ENCODE data around the gene FLVCR2. TPM values are rescaled to one million over a fixed set of nuclear protein-coding genes. Genes with fewer than 3 reads are reported as not detected.

The FLVCR2 gene
- total and polyA plus RNA-seq, 2 of the 13 experiments (the other 11 are each of a cell fraction or from before 2014, with no cell fraction given) = 9.9 to 10.5 TPM

DNA sequence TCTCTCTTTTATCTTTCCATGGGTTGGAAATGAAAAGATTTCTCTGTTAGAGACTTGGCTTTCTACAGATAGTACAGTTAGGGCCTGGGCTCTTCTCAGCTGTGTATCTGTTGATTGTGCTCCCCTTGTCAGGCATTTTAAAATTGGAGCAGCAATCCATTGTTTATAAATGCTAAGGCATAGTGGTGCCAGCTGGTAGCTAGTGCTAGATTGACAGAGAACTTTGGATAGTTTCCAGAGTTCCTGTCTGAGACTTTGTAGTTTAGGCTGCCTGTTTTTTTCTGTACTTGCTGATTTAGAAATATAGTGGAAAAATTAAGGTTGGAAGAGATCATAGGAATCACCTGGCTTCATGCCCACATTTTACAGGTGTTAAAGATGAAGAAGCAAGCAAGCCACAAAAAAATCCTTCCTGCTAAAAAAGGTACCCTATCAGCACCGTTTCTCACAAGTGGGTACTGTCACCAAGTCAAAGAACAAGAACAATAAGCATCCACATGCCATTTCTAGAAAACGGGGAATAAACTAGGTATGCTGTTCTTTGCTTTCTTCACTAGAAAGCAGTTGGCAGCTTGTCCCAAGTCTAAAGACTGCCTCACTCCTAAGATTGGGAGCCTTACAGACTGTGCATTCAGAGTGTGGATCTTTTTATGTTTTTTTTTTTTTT, 88.8 kb downstream of the FLVCR2 start:
- Histone ChIP-seq H3K4me3 (replicated peaks in 1 of 3; ENCODE audit: insufficient read depth in 1 of 3, low read depth in 2 of 3, low read length in 3 of 3) (no peak overlapping the region), H2AFZ (ENCODE audit: low read length) (no peak overlapping the region), H3K9me3 (ENCODE audit: low read length) (no peaks in the 10 kb centered on the region), H3K4me1 (ENCODE audit: insufficient read depth, low read length) (peaks cover 8% of the 10 kb centered on the region), H3K36me3 (replicated peaks in 1 of 2; ENCODE audit: control insufficient read depth in 1 of 2, insufficient read depth in 2 of 2, low read length in 2 of 2) (peaks cover 2 to 23% of the 10 kb centered on the region in 2 experiments), H3K79me2 (ENCODE audit: insufficient read depth, low read length) (peaks cover 6% of the 10 kb centered on the region), H3K4me2 (ENCODE audit: low read depth, low read length) (no peak overlapping the region), H4K20me1 (ENCODE audit: insufficient read depth, low read length) (no peaks in the 10 kb centered on the region), H3K27ac (ENCODE audit: extremely low read length, insufficient read depth, low read length) (no peak overlapping the region), H3K9ac (ENCODE audit: insufficient read depth, low read depth, low read length) (no peak overlapping the region), H3K27me3 (ENCODE audit: control insufficient read depth in 1 of 2, insufficient read depth in 2 of 2, low read length in 2 of 2) (no peaks in the 10 kb centered on the region)
- intact Hi-C loops (cut with micrococcal nuclease; ENCODE audit: unreplicated experiment) (no loop called here), in situ Hi-C loops (cut with HindIII; ENCODE audit: extremely low pct_ligation_motif_present, low pct_unique_long_range_greater_than_20kb) (no loop called here)
- ATAC-seq (no peak), DNase-seq (ENCODE audit: low spot score) (no peak), FAIRE-seq (no peak)
- ChIA-PET CTCF (ENCODE audit: low intra/inter-chr PET ratio, low total read pairs) (no interaction called here), POLR2A (no interaction called here)
- BruUV-seq (replicated peaks) = no TSS peak
- TF ChIP-seq, protein P1, sequence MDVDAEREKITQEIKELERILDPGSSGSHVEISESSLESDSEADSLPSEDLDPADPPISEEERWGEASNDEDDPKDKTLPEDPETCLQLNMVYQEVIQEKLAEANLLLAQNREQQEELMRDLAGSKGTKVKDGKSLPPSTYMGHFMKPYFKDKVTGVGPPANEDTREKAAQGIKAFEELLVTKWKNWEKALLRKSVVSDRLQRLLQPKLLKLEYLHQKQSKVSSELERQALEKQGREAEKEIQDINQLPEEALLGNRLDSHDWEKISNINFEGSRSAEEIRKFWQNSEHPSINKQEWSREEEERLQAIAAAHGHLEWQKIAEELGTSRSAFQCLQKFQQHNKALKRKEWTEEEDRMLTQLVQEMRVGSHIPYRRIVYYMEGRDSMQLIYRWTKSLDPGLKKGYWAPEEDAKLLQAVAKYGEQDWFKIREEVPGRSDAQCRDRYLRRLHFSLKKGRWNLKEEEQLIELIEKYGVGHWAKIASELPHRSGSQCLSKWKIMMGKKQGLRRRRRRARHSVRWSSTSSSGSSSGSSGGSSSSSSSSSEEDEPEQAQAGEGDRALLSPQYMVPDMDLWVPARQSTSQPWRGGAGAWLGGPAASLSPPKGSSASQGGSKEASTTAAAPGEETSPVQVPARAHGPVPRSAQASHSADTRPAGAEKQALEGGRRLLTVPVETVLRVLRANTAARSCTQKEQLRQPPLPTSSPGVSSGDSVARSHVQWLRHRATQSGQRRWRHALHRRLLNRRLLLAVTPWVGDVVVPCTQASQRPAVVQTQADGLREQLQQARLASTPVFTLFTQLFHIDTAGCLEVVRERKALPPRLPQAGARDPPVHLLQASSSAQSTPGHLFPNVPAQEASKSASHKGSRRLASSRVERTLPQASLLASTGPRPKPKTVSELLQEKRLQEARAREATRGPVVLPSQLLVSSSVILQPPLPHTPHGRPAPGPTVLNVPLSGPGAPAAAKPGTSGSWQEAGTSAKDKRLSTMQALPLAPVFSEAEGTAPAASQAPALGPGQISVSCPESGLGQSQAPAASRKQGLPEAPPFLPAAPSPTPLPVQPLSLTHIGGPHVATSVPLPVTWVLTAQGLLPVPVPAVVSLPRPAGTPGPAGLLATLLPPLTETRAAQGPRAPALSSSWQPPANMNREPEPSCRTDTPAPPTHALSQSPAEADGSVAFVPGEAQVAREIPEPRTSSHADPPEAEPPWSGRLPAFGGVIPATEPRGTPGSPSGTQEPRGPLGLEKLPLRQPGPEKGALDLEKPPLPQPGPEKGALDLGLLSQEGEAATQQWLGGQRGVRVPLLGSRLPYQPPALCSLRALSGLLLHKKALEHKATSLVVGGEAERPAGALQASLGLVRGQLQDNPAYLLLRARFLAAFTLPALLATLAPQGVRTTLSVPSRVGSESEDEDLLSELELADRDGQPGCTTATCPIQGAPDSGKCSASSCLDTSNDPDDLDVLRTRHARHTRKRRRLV (CRISPR knock-in tag; IDR thresholded peaks at IDR 0.05) = no peak
- TF ChIP-seq MIER3 (CRISPR knock-in tag; IDR thresholded peaks at IDR 0.05; ENCODE audit: borderline replicate concordance) (no peak), KDM5B (CRISPR knock-in tag; IDR thresholded peaks at IDR 0.05; ENCODE audit: borderline replicate concordance) (no peak), ZNF224 (CRISPR knock-in tag; IDR thresholded peaks at IDR 0.05) (no peak), ZFY (CRISPR knock-in tag; IDR thresholded peaks at IDR 0.05) (no peak), ZNF484 (CRISPR knock-in tag; IDR thresholded peaks at IDR 0.05; ENCODE audit: borderline replicate concordance, low read depth) (no peak), RORA (CRISPR knock-in tag; IDR thresholded peaks at IDR 0.05) (no peak), NFIB (CRISPR knock-in tag; IDR thresholded peaks at IDR 0.05; ENCODE audit: borderline replicate concordance) (no peak)
- TF ChIP-seq, protein P2, sequence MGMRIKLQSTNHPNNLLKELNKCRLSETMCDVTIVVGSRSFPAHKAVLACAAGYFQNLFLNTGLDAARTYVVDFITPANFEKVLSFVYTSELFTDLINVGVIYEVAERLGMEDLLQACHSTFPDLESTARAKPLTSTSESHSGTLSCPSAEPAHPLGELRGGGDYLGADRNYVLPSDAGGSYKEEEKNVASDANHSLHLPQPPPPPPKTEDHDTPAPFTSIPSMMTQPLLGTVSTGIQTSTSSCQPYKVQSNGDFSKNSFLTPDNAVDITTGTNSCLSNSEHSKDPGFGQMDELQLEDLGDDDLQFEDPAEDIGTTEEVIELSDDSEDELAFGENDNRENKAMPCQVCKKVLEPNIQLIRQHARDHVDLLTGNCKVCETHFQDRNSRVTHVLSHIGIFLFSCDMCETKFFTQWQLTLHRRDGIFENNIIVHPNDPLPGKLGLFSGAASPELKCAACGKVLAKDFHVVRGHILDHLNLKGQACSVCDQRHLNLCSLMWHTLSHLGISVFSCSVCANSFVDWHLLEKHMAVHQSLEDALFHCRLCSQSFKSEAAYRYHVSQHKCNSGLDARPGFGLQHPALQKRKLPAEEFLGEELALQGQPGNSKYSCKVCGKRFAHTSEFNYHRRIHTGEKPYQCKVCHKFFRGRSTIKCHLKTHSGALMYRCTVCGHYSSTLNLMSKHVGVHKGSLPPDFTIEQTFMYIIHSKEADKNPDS (CRISPR knock-in tag; IDR thresholded peaks at IDR 0.05) = no peak
- 92% methylated on average over 2 of the region's 2 CpGs for WGBS (ENCODE audit: low lambda C conversion rate)

Data from HepG2 (cell line).